DND-41 (cell line): ENCODE results near the gene PRPS1.
"Not testable (repeated sequence)": the region's sequence is repeated elsewhere in the genome, so short reads cannot be mapped to it uniquely, and the experiment has no call there.

Experiments used
- CTCF ChIP-seq: IDR thresholded peaks from 2 replicates; pipeline ENCODE4 v1.5.1; 2012; ENCODE audit warnings: borderline replicate concordance, low read length, moderate library complexity, mild to moderate bottlenecking; ENCODE audit not compliant: poor library complexity, severe bottlenecking; ENCODE audit errors: extremely low read depth
- EZH2 ChIP-seq: IDR thresholded peaks from 3 replicates; pipeline ENCODE4 v1.6.1; 2012; ENCODE audit warnings: borderline replicate concordance, low read depth, mild to moderate bottlenecking, moderate library complexity, low read length, inconsistent platforms; ENCODE audit not compliant: severe bottlenecking

DNA sequence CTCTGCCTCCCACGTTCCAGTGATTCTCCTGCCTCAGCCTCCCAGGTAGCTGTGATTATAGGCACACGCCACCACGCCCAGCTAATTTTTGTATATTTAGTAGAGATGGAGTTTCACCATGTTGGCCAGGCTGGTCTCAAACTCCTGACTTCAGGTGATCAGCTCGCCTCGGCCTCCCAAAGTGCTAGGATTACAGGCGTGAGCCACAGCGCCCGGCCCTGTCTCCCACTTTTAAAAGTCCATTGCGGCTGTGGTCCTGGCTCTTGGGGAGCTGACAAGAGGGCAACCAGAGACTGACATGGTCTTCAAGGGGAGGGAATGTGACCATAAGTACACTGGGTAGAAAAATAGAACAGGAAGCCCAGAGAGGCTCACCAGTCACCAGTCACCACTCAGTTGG lies 42.9 kb downstream of the PRPS1 start:
- TF ChIP-seq CTCF, EZH2: not testable (repeated sequence)
